NCI-H2227 (cell line): ENCODE data around the gene KIF26A.

Experiments used
- DNase-seq: peaks from one replicate; lab custom pipeline; 2025; ENCODE audit not compliant: unreplicated experiment; lab: John Stamatoyannopoulos, UW

The KIF26A gene

GRCh38 chr14:104101086-104101621, 37.2 kb upstream of the KIF26A start:
- no peak for DNase-seq

- DNase-seq: no peak
Measured at GRCh38 chr14:104101651-104102281, 36.6 kb upstream of the KIF26A start.

- DNase-seq: no peak
Measured at GRCh38 chr14:104102282-104102914, 36.0 kb upstream of the KIF26A start.

DNA sequence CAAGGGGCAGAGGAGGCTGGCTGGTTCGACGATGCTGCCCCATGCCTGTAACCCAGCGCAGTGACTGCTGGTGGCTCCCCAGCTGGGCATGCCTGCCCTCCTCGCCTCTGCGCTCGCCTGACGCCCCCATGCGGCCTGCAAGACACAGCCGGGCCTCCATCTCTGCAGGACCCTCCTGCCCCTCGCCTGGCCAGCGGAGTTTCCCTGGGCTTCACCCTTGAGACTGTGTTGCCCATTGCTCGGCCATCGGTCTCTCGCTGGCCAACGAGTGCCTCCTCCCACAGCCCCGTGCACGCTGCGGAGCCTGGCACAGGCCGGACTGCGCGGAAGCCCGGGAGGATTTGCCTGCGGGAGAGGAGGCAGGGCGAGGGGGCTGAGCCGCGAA, 35.3 kb upstream of the KIF26A start:
- DNase-seq: no peak

- no peak for DNase-seq
Measured at GRCh38 chr14:104103446-104104075, 34.8 kb upstream of the KIF26A start.

DNA sequence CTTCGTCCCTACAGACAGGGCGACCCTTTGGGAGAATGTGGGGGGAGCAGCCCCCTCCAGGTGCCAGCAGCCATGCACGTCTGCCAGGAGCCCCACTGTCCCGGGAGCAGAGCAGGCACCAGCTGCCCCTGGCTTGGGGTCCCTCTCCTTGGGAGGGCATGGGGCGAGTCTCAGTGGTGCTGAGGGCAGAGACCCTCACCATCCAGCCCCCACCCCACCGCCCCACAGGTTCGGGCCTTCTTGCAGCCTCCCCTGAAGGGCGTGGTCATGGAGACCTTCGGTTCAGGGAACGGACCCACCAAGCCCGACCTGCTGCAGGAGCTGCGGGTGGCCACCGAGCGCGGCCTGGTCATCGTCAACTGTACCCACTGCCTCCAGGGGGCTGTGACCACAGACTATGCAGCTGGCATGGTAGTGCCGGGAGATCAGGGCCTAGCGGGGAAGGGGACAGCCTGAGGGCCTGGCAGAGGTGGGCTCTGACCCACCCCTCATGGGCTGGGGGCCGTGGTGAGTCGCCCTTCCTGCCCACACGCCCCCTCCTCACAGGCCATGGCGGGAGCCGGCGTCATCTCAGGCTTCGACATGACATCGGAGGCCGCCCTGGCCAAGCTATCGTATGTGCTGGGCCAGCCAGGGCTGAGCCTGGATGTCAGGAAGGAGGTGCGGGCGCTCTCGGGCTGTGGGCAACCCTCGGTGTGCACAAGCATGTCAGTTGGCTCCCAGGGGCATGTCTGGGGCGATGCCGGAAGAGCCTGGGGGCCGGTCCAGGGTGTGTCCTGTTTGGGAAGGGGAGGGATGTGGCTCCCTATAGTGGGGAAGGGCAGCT, 34.1 kb upstream of the KIF26A start:
- no peak for DNase-seq

- DNase-seq: no peak
Measured at GRCh38 chr14:104105071-104105821, 33.1 kb upstream of the KIF26A start.

- no peak for DNase-seq
Measured at GRCh38 chr14:104105822-104106470, 32.4 kb upstream of the KIF26A start.

DNA sequence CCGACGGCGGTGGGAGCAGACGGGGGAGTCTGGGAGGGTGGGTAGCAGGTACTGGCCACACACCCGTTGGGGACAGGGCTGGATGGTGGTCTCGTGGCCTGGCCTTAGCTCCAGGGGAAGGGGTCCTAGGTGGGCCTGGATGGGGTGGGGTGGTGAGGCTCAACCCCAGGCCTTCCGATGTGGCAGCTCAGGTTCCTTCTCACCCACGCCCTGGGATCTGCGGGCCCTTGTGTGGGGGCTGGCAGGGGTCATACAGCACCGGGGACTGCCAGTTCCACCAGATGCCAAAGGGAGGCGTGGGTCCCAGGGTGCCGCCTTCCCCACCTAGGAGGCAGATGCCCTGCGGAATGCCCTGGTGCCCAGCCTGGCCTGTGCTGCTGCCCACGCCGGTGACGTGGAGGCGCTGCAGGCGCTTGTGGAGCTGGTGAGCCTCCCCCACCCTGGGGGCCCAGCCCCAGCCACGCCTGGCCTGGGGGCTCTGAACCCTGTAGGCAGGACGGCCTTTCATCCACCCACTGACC, 31.9 kb upstream of the KIF26A start:
- DNase-seq: no peak

- DNase-seq: no peak
Measured at GRCh38 chr14:104107101-104107581, 31.2 kb upstream of the KIF26A start.

DNA sequence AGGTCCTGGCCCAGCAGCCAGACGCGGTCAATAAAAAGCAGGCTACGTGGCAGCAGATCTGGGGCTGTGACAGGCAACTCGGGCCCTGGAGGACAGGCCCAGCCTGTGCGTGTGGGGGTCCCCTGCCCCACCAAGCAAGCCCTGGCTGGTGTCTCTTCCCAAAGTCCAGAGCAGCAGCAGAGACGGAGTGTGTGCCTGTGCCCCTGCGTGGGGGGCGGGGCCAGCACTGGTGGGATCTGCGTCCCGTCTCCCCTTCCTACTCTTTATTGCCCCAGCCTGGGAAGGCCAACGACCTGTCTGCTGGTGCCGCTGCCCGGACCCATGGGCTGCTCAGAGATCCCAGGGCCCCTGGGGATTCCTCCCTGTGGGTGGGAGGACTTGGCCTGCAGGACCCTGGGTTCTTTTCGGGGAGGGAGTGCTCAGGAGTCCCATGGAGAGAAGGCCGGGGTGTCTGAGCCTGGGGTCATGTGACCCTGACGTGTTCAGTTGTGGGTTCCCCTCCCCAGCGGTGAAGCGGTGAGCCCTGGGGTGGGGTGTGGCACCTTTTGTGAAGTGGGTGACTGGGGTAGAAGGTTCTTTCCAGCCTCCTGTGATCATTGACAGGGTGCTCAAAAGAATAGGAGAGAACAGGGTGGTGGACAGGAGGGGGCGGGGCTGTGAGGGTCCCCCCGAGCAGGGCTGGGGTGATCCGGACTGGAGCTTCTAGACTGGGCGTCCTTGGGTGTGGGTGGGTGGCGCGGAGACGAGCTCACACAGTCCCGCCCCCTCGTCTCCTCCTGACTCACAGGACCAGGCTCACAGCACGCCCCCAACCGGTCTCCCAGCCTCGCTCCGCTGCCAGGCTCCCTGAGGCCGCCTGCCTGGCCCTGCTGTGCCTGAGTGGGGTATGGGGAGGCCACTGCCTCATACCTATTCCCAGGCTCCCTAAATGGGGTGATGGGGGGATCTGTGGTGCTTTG, 30.5 kb upstream of the KIF26A start:
- DNase-seq: no peak

DNA sequence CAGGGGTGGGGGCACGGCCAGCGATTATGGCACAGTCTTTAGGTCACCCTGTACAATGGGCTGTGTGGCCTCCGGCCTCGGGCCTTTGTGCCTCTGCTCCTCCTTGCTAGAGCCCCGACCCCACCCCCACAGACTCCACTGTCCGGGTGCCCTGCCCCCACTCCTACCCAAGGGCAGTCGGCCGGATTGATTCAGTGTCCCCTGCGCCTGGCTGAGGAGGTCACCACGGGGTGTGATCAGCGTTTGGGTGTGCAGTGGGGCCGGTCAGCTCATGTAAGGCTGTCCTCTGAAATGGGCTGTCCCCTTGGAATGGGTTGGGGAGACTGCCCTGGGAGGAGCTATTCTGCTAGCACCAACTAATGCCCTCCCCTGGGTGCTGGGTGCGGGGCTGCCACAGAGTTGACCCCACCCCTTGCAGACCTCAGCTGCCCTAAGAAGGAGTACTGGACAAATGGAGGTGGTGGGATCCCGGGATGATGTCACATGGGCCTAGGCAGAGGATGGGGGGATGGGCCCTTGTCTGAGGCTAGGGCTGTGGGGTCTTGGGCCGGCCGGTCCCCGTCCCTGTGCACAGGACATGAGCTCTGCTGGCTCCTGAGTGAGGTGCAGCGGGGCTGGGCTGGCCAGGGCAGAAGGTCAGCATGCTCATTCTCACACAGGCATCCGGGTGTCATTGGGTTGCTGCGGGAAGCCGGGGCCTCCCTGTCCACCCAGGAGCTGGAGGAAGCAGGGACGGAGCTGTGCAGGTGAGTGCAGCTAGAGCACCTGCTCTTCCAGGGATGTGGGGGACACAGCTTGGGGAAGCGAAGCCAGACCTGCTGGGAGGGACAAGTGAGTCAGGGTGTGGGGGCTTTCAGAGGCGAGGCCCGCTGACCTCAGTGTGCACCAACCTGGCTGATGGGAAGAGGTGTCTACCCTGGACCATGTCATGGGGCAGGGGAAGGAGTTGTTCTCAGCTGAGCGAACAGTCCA, 29.5 kb upstream of the KIF26A start:
- no peak for DNase-seq

GRCh38 chr14:104109731-104110361, 28.5 kb upstream of the KIF26A start:
- DNase-seq: no peak

GRCh38 chr14:104110491-104111209, 27.7 kb upstream of the KIF26A start:
- DNase-seq: no peak

DNA sequence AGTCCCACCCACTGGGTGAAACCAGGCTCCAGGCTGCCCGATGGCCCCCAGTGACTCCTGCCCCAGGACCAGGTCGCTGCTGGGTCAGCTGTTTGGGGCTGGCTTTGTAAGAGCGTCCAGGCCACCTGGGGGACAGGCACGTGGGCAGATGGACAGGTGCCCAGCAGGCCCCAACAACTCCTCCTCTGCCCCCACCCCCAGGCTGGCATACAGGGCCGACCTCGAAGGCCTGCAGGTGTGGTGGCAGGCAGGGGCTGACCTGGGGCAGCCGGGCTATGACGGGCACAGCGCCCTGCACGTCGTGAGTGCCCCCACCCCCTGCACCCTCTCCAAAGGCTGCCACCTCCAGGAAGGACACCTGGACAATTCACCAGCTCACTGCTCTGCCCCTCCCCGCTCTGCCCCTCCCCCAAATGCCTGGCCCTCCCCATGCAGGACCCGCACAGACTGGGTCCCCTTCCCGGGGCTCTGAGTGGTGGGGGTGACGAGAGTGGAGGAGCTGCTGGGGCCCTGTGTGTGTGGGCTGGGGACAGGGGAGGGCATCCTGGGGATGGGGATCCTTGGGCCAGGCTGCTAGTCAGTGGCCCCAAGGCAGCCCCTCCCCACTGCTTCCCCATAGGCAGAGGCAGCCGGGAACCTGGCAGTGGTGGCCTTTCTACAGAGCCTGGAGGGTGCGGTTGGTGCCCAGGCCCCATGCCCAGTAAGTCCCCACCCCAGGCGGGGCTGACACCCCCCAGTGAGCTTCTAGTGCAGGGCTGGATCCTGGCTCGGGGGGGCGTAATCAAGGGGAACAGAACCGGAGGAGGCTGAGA, 26.9 kb upstream of the KIF26A start:
- no peak for DNase-seq

DNA sequence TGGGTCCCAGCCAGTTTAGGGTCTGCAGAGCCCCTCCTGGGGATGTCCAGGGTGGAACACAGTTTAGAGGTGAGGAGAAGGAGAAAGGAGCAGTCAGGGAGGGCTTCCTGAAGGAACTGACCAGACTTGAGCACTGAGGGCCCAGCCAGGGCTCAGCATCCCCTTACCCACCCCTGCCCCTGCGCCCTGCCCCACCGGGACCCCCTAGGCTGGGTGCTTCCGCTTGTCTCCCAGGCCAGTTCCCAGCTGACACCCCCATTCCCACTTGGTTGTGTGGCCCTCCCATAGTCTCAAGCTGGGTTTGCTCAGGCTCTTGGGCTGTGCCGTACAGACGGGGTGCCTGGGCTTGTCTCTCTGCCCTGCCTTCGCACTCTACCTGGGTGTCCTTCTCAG, 26.3 kb upstream of the KIF26A start:
- no peak for DNase-seq
